Esophagus squamous epithelium (tissue), 4 donors: ENCODE measurements around the gene APBB3.

Source experiments
- POLR2A ChIP-seq, 4 donors: fragments of 450-650 bp; IDR thresholded peaks; one replicate each; pipeline ENCODE4 v1.6.1; 2017; ENCODE audit warnings: antibody characterized with exemption in 4 of 4, mild to moderate bottlenecking in 4 of 4, moderate library complexity in 3 of 4
- TF ChIP-seq, protein P1 (sequence below), 6 experiments: fragments of 450-650 bp in 4 of 6; fragments of 200-600 bp in 2 of 6; sonication (generic) in 2 of 6; IDR thresholded peaks; one replicate each; pipeline ENCODE4 v1.5.1; 2016 to 2019; ENCODE audit warnings: antibody characterized with exemption in 6 of 6, mild to moderate bottlenecking in 4 of 6, moderate library complexity in 4 of 6

- no peak for TF ChIP-seq POLR2A (IDR thresholded peaks at IDR 0.05)
- TF ChIP-seq, protein P1, sequence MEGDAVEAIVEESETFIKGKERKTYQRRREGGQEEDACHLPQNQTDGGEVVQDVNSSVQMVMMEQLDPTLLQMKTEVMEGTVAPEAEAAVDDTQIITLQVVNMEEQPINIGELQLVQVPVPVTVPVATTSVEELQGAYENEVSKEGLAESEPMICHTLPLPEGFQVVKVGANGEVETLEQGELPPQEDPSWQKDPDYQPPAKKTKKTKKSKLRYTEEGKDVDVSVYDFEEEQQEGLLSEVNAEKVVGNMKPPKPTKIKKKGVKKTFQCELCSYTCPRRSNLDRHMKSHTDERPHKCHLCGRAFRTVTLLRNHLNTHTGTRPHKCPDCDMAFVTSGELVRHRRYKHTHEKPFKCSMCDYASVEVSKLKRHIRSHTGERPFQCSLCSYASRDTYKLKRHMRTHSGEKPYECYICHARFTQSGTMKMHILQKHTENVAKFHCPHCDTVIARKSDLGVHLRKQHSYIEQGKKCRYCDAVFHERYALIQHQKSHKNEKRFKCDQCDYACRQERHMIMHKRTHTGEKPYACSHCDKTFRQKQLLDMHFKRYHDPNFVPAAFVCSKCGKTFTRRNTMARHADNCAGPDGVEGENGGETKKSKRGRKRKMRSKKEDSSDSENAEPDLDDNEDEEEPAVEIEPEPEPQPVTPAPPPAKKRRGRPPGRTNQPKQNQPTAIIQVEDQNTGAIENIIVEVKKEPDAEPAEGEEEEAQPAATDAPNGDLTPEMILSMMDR (IDR thresholded peaks at IDR 0.05), result no peak
These were observed 16.1 kb downstream of the APBB3 start for GRCh38 chr5:140548300-140548688.
